Renal cortex interstitium (tissue), 15 donors: ENCODE results near the gene CLUH. TPM values are rescaled to one million over a fixed set of nuclear protein-coding genes. Genes with fewer than 3 reads are reported as not detected.

ENCODE experiments used
- DNase-seq, 11 donors: peaks; one replicate each; pipeline ENCODE4 v3.0.0-alpha.2; 2013; ENCODE audit warnings: low read depth in 9 of 11, low spot score in 4 of 11; ENCODE audit errors: extremely low read depth in 1 of 11
- long read RNA-seq, 16 experiments: transcript quantifications; one replicate each; lab custom pipeline, GENCODE V29; 2026
- polyA plus RNA-seq, 3 donors: library from polyadenylated mRNA; unstranded; fragments of 120-200 nt; gene quantifications; one replicate each; pipeline ENCODE4 v1.2.1, GENCODE V29; 2013; ENCODE audit not compliant: insufficient read length in 3 of 3

CLUH gene
- polyA plus RNA-seq, result 10 to 100 TPM; 44.2 to 69.3 (median 50.6) TPM
- long read RNA-seq, donor 1, result 0 reads
- long read RNA-seq, donor 2, partial matches to known transcripts, result 5 of 5 reads
- long read RNA-seq, donor 2, other reads (novel, unspliced or antisense), result 0 of 5 reads
- long read RNA-seq, donor 3, partial matches to known transcripts, result 13 of 13 reads
- long read RNA-seq, donor 3, other reads (novel, unspliced or antisense), result 0 of 13 reads
- long read RNA-seq, donor 4, full-length matches to known transcripts, result 1 of 1 reads
- long read RNA-seq, donor 4, partial matches to known transcripts, result 0 of 1 reads
- long read RNA-seq, donor 4, other reads (novel, unspliced or antisense), result 0 of 1 reads
- long read RNA-seq, donor 5, result 0 reads
- long read RNA-seq, donor 6, partial matches to known transcripts, result 0 of 1 reads
- long read RNA-seq, donor 6, other reads (novel, unspliced or antisense), result 0 of 1 reads
- long read RNA-seq, donor 7, partial matches to known transcripts, result 0 of 1 reads
- long read RNA-seq, donor 7, other reads (novel, unspliced or antisense), result 0 of 1 reads
- long read RNA-seq, donor 8, result 0 reads
- long read RNA-seq, donor 9, result 0 reads
- long read RNA-seq, donor 10, full-length matches to known transcripts, result 2 of 2 reads
- long read RNA-seq, donor 10, partial matches to known transcripts, result 0 of 2 reads
- long read RNA-seq, donor 10, other reads (novel, unspliced or antisense), result 0 of 2 reads
- long read RNA-seq, donor 11, result 0 reads
- long read RNA-seq, donor 12, result 0 reads
- long read RNA-seq, donor 13, result 0 reads
- long read RNA-seq, donor 14, result 0 reads
- long read RNA-seq, donor 15, result 0 reads
- long read RNA-seq, donor 16, partial matches to known transcripts, result 5 of 5 reads
- long read RNA-seq, donor 16, other reads (novel, unspliced or antisense), result 0 of 5 reads

GRCh38 chr17:2711608-2712299 is at the start of gene CLUH:
CLUH (minus strand) TSS chr17:2711764; CDS start chr17:2711661, 103 bp downstream.
- peak; percentile 84 to 96 (median 91) for DNase-seq

- DNase-seq, result no peak
Measured at GRCh38 chr17:2758870-2759269, 47.3 kb upstream of the CLUH start.

- no peak for DNase-seq
Measured at GRCh38 chr17:2755891-2756724, 44.5 kb upstream of the CLUH start.

GRCh38 chr17:2751491-2751890 is 39.9 kb upstream of the CLUH start:
- no peak for DNase-seq

- no peak for DNase-seq
Measured at GRCh38 chr17:2750721-2751120, 39.2 kb upstream of the CLUH start.

- DNase-seq, result peak; percentile 55 to 80 (median 67)
Measured at GRCh38 chr17:2749784-2750181, 38.2 kb upstream of the CLUH start.

GRCh38 chr17:2749058-2749783 is 37.7 kb upstream of the CLUH start, which contains the start of gene CCDC92B:
CCDC92B (minus strand) TSS chr17:2749652; CDS start chr17:2735145, 14,507 bp downstream.
- no peak for DNase-seq

GRCh38 chr17:2745317-2746037 is 33.9 kb upstream of the CLUH start:
- peak in 1 of 11 donors; percentile 26 for DNase-seq

GRCh38 chr17:2737693-2738092 is 26.1 kb upstream of the CLUH start:
- no peak for DNase-seq

- DNase-seq, result no peak
Measured at GRCh38 chr17:2736956-2737355, 25.4 kb upstream of the CLUH start.

- DNase-seq, result no peak
Measured at GRCh38 chr17:2735896-2736295, 24.3 kb upstream of the CLUH start.

GRCh38 chr17:2734939-2735338 is 23.4 kb upstream of the CLUH start:
- no peak for DNase-seq

GRCh38 chr17:2731807-2732206 is 20.2 kb upstream of the CLUH start:
- DNase-seq, result no peak

GRCh38 chr17:2730764-2731353 is 19.3 kb upstream of the CLUH start:
- DNase-seq, result no peak

- peak in 1 of 11 donors; percentile 37 for DNase-seq
Measured at GRCh38 chr17:2724784-2725164, 13.2 kb upstream of the CLUH start.

- peak in 1 of 11 donors; percentile 12 for DNase-seq
Measured at GRCh38 chr17:2723997-2724783, 12.6 kb upstream of the CLUH start.
